ENCODE data around the gene LRRN3.
"Not testable (repeated sequence)": the region's sequence is repeated elsewhere in the genome, so short reads cannot be mapped to it uniquely, and the experiment has no call there.

The LRRN3 gene

GRCh38 chr7:111059833-111060232, 31.1 kb upstream of the LRRN3 start:
- no peak for DNase-seq (ENCODE audit: low spot score)
- no peak for TF ChIP-seq CTCF (IDR thresholded peaks at IDR 0.05; ENCODE audit: extremely low read depth, insufficient read depth, missing control alignments)
- in situ Hi-C loops (cut with MboI; ENCODE audit: low pct_unique_long_range_greater_than_20kb, low sequenced_read_pairs, unreplicated experiment): no loop called here

- no peak for DNase-seq (ENCODE audit: low spot score)
- TF ChIP-seq CTCF (IDR thresholded peaks at IDR 0.05; ENCODE audit: extremely low read depth, insufficient read depth, missing control alignments): no peak
- in situ Hi-C loops (cut with MboI; ENCODE audit: low pct_unique_long_range_greater_than_20kb, low sequenced_read_pairs, unreplicated experiment): no loop called here
Measured at GRCh38 chr7:111063166-111063565, 27.8 kb upstream of the LRRN3 start.

- no peak for TF ChIP-seq CTCF (IDR thresholded peaks at IDR 0.05; ENCODE audit: extremely low read depth, insufficient read depth, missing control alignments)
- no peak for DNase-seq (ENCODE audit: low spot score)
- in situ Hi-C loops (cut with MboI; ENCODE audit: low pct_unique_long_range_greater_than_20kb, low sequenced_read_pairs, unreplicated experiment): no loop called here
Measured at GRCh38 chr7:111067251-111067650, 23.7 kb upstream of the LRRN3 start.

GRCh38 chr7:111067682-111068081, 23.2 kb upstream of the LRRN3 start:
- in situ Hi-C loops (cut with MboI; ENCODE audit: low pct_unique_long_range_greater_than_20kb, low sequenced_read_pairs, unreplicated experiment): no loop called here
- TF ChIP-seq CTCF (IDR thresholded peaks at IDR 0.05; ENCODE audit: extremely low read depth, insufficient read depth, missing control alignments): no peak
- DNase-seq (ENCODE audit: low spot score): no peak

GRCh38 chr7:111068618-111069017, 22.3 kb upstream of the LRRN3 start:
- DNase-seq (ENCODE audit: low spot score): no peak
- no peak for TF ChIP-seq CTCF (IDR thresholded peaks at IDR 0.05; ENCODE audit: extremely low read depth, insufficient read depth, missing control alignments)
- in situ Hi-C loops (cut with MboI; ENCODE audit: low pct_unique_long_range_greater_than_20kb, low sequenced_read_pairs, unreplicated experiment): no loop called here

GRCh38 chr7:111071556-111071955, 19.4 kb upstream of the LRRN3 start:
- no peak for DNase-seq (ENCODE audit: low spot score)
- in situ Hi-C loops (cut with MboI; ENCODE audit: low pct_unique_long_range_greater_than_20kb, low sequenced_read_pairs, unreplicated experiment): no loop called here
- TF ChIP-seq CTCF (IDR thresholded peaks at IDR 0.05; ENCODE audit: extremely low read depth, insufficient read depth, missing control alignments): no peak

GRCh38 chr7:111072658-111073057, 18.3 kb upstream of the LRRN3 start:
- in situ Hi-C loops (cut with MboI; ENCODE audit: low pct_unique_long_range_greater_than_20kb, low sequenced_read_pairs, unreplicated experiment); DNase-seq (ENCODE audit: low spot score): not testable (repeated sequence)
